Thyroid gland (tissue), 4 donors: ENCODE data around the gene ZNF598.

Experiments used
- POLR2A ChIP-seq, 2 donors: fragments of 450-650 bp; IDR thresholded peaks; one replicate each; pipeline ENCODE4 v1.6.1; 2017; ENCODE audit warnings: antibody characterized with exemption in 2 of 2, mild to moderate bottlenecking in 2 of 2, moderate library complexity in 1 of 2
- TF ChIP-seq, protein P1 (sequence below), 6 experiments: fragments of 200-600 bp in 3 of 6; fragments of 450-650 bp in 3 of 6; sonication (generic) in 3 of 6; IDR thresholded peaks; one replicate each; pipeline ENCODE4 v1.5.1; 2016 to 2019; ENCODE audit warnings: antibody characterized with exemption in 6 of 6, mild to moderate bottlenecking in 2 of 6, inconsistent platforms in 1 of 6, moderate library complexity in 1 of 6

DNA sequence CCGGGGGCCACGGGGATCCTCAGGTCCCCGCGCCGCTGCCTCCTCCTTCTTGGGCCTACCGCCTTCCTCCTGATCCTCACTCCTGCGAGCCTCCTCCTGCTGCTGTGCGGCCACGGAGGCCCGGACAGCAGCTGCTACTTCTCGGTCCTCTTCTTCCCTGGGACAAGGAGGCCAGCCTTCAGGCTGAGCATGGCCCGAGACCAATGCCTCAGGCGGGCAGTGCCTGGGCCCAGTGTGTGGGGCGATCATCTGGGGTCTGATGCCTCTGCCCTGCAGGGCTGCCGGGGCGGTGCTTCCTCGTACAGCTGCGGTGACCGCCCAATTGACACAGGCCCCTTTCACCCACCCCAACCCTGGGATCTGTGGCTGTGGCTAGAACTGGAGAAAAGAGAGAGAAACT lies 8.6 kb downstream of the ZNF598 start:
- TF ChIP-seq, protein P1, sequence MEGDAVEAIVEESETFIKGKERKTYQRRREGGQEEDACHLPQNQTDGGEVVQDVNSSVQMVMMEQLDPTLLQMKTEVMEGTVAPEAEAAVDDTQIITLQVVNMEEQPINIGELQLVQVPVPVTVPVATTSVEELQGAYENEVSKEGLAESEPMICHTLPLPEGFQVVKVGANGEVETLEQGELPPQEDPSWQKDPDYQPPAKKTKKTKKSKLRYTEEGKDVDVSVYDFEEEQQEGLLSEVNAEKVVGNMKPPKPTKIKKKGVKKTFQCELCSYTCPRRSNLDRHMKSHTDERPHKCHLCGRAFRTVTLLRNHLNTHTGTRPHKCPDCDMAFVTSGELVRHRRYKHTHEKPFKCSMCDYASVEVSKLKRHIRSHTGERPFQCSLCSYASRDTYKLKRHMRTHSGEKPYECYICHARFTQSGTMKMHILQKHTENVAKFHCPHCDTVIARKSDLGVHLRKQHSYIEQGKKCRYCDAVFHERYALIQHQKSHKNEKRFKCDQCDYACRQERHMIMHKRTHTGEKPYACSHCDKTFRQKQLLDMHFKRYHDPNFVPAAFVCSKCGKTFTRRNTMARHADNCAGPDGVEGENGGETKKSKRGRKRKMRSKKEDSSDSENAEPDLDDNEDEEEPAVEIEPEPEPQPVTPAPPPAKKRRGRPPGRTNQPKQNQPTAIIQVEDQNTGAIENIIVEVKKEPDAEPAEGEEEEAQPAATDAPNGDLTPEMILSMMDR (IDR thresholded peaks at IDR 0.05) = no peak
- no peak for TF ChIP-seq POLR2A (IDR thresholded peaks at IDR 0.05)
